Heart right ventricle (tissue), 16 donors: ENCODE results near the gene BCO2. TPM values are rescaled to one million over a fixed set of nuclear protein-coding genes. Genes with fewer than 3 reads are reported as not detected.

ENCODE experiments used
- ATAC-seq, 8 donors: fragments of 200-7000 bp; cut with Tn5 transposase; one replicate each; pipeline ENCODE4 v1.9.1; 2020; ENCODE audit warnings: mild to moderate bottlenecking in 8 of 8, moderate library complexity in 8 of 8, moderate number of reproducible peaks in 1 of 8
- DNase-seq, 2 donors: peaks; one replicate each; pipeline ENCODE4 v3.0.0-alpha.2; 2020
- H3K27ac ChIP-seq, 10 donors: fragments of 200-600 bp; sonication (generic) in 2 of 10; one replicate each; pipeline versions ENCODE4 v1.5.0 to v1.8.0; 2020 to 2022; ENCODE audit warnings: mild to moderate bottlenecking in 3 of 10
- H3K27me3 ChIP-seq, 7 donors: fragments of 200-600 bp; one replicate each; pipeline ENCODE4 v1.8.0; 2021 to 2022; ENCODE audit warnings: mild to moderate bottlenecking in 2 of 7
- H3K36me3 ChIP-seq, 9 donors: fragments of 200-600 bp; sonication (generic) in 1 of 9; one replicate each; pipeline versions ENCODE4 v1.5.0 to v1.8.0; 2020 to 2022; ENCODE audit warnings: mild to moderate bottlenecking in 2 of 9
- H3K4me1 ChIP-seq, 9 donors: fragments of 200-600 bp; sonication (generic) in 1 of 9; one replicate each; pipeline versions ENCODE4 v1.5.0 to v1.8.0; 2020 to 2022; ENCODE audit warnings: mild to moderate bottlenecking in 4 of 9
- H3K4me3 ChIP-seq, 10 donors: fragments of 200-600 bp; sonication (generic) in 2 of 10; one replicate each; pipeline versions ENCODE4 v1.5.0 to v1.8.0; 2020 to 2022; ENCODE audit warnings: mild to moderate bottlenecking in 7 of 10, moderate library complexity in 2 of 10
- H3K9me3 ChIP-seq, 11 donors: fragments of 200-600 bp in 10 of 11; sonication (generic) in 2 of 11; one replicate each; pipeline versions ENCODE4 v1.5.0 to v1.8.0; 2013 to 2022; ENCODE audit warnings: mild to moderate bottlenecking in 2 of 11, control low read depth in 1 of 11, moderate library complexity in 1 of 11
- WGBS, 2 donors: extraction: QIAGEN DNeasy Blood & Tissue Kit; methylation state at CpG; one replicate each; pipeline ENCODE4 v1.1.7; 2013; ENCODE audit warnings: inconsistent platforms in 1 of 2; 5-methylcytosine and 5-hydroxymethylcytosine counted together
- intact Hi-C, 10 donors: fragments of 100-400 bp; cut with DNase I; formaldehyde crosslinking; loops; one replicate each; pipeline versions ENCODE4 v1.11.1 to v1.14.2; 2022
- polyA plus RNA-seq, 2 donors: library from polyadenylated mRNA; stranded (reverse); fragments of 200-250 nt; gene quantifications; one replicate each; pipeline ENCODE4 v1.2.3, GENCODE V29; 2013
- total RNA-seq, 10 donors: library from RNA; stranded (reverse); fragmentation: NEBNext Ultra II Directional in 3 of 10; extraction: Animal tissue kit (Norgen Biotek cat#: 25700) in 3 of 10; gene quantifications; one replicate each; pipeline versions ENCODE4 v1.2.1 to v1.2.4, GENCODE V29; 2021 to 2023
- TF ChIP-seq, protein P1 (sequence below), 9 donors: fragments of 200-600 bp; sonication (generic) in 2 of 9; IDR thresholded peaks; one replicate each; pipeline versions ENCODE4 v1.5.0 to v1.8.0; 2021 to 2022; ENCODE audit warnings: antibody characterized with exemption in 9 of 9, mild to moderate bottlenecking in 5 of 9, moderate library complexity in 1 of 9
- donor health status: Arrhythmogenic right ventricular cardiomyopathy.
- donor health status: ischemic (EF 13 %, LVEDD 7.1; RV severe dilation, severe dysfunction).
- donor health status: healthy with polysubstance abuse.
- donor health status: DM: no; HTN: yes; CAD: no.
- donor health status: DM: no; HTN: no; CAD: no.
- donor health status: ischemic (EF 25% LVEDD 6.9; RV normal size, moderate dysfunction).
- donor health status: ischemic (EF 25% LVEDD 5.7; RV mildly dilated, moderate dysfunction).
- donor health status: healthy.
- donor health status: DM: yes; HTN: yes; CAD: no.
- donor health status: Ischemic cardiomyopathy.
- donor health status: ischemic (EF 35%, LVEDD 5.7; RV mildly dilated, moderate dysfunction).
- donor health status: nonischemic (EF 11% LVEDD 7.7; RV severe dilation, severe dysfunction).
- donor health status: DM: yes; HTN: yes; CAD: no.
- donor health status: PGD.
- donor health status: ischemic (EF 29% LVEDD 5.4; RV normal size, mild dysfunction).
- donor health status: nonischemic (EF 23%, LVEDD 6.1; RV moderate dilation, normal function).

The BCO2 gene
- total and polyA plus RNA-seq, 12 donors: 39.3 to 137 (median 86.5) TPM

DNA sequence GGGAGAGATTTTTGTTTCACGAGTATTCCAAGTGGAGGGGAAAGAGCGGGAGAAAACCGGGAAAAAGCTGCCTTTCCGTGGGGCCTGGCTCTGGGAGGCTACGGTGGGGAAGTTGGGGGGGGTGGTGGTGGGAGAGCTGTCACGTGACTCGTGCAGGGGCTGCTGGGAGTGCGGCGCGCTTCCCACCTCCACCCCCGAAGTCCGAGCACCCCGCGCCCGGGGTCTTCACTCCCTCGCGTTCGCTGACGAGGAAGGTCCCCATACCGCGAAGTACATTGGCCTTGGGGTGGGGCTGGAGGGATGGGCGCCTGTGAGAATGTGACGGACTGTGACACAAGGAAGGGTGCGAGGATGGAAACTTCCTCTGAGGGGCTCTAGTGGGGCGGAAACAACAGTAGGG, 8.2 kb upstream of the BCO2 start, which contains the start of gene TEX12:
TSS of gene TEX12 (plus strand) at position 228 of the 400 bp plus-strand sequence. CDS start 1,897 bp downstream, outside the sequence.
- H3K9me3 ChIP-seq: no peaks in the 10 kb centered on the region
- TF ChIP-seq, protein P1, sequence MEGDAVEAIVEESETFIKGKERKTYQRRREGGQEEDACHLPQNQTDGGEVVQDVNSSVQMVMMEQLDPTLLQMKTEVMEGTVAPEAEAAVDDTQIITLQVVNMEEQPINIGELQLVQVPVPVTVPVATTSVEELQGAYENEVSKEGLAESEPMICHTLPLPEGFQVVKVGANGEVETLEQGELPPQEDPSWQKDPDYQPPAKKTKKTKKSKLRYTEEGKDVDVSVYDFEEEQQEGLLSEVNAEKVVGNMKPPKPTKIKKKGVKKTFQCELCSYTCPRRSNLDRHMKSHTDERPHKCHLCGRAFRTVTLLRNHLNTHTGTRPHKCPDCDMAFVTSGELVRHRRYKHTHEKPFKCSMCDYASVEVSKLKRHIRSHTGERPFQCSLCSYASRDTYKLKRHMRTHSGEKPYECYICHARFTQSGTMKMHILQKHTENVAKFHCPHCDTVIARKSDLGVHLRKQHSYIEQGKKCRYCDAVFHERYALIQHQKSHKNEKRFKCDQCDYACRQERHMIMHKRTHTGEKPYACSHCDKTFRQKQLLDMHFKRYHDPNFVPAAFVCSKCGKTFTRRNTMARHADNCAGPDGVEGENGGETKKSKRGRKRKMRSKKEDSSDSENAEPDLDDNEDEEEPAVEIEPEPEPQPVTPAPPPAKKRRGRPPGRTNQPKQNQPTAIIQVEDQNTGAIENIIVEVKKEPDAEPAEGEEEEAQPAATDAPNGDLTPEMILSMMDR (IDR thresholded peaks at IDR 0.05): no peak
- no peak within 1 kb of the TSS for H3K27ac ChIP-seq
- WGBS, 2 donors: 74 to 83% methylated on average over 25 of the region's 25 CpGs
- DNase-seq (no peak), ATAC-seq (no peak)
- no peaks in the 10 kb centered on the region for H3K27me3 ChIP-seq
- H3K4me1 ChIP-seq: peaks cover 0 to 24% (median 0%) of the 10 kb centered on the region in 9 donors
- no peaks in the 10 kb centered on the region for H3K36me3 ChIP-seq
- intact Hi-C loops: no loop called here
- no peak within 1 kb of the TSS for H3K4me3 ChIP-seq

- H3K27ac ChIP-seq: peak overlapping the region in 5 of 10 donors; percentile 7 to 83 (median 53)
These were observed 2.8 kb upstream of the BCO2 start for GRCh38 chr11:112172362-112172994.

GRCh38 chr11:112173152-112173551, 2.2 kb upstream of the BCO2 start:
- no peaks in the 10 kb centered on the region for H3K36me3 ChIP-seq
- peaks cover 0 to 19% (median 8%) of the 10 kb centered on the region in 9 donors for H3K4me1 ChIP-seq
- H3K27ac ChIP-seq: peak overlapping the region in 6 of 10 donors; percentile 7 to 83 (median 52)
- H3K27me3 ChIP-seq: no peaks in the 10 kb centered on the region
- H3K9me3 ChIP-seq: no peaks in the 10 kb centered on the region
- intact Hi-C loops: loop anchor here in 4 of 10 donors (5.0 to 10.0 kb wide), 2 partner anchors 58 to 61 kb away; no protein-coding TSS in a partner anchor
- ATAC-seq (peak in 5 of 8 donors; percentile 43 to 57 (median 44)), DNase-seq (peak; percentile 18 to 36)
- TF ChIP-seq, protein P1 (IDR thresholded peaks at IDR 0.05): no peak
- H3K4me3 ChIP-seq: no peak overlapping the region
- 64% methylated on average over 3 of the region's 3 CpGs for WGBS, 2 donors

More at GRCh38 chr11:112172362-112172994, 2.8 kb upstream of the BCO2 start:
- no peak for DNase-seq
- intact Hi-C loops: loop anchor here in 4 of 10 donors (5.0 to 10.0 kb wide), 2 partner anchors 58 to 60 kb away; no protein-coding TSS in a partner anchor
- no peaks in the 10 kb centered on the region for H3K9me3 ChIP-seq
- 52 to 56% methylated on average over 2 of the region's 2 CpGs for WGBS, 2 donors
- no peak for ATAC-seq
- TF ChIP-seq, protein P1 (IDR thresholded peaks at IDR 0.05): no peak
- no peaks in the 10 kb centered on the region for H3K27me3 ChIP-seq
- H3K4me1 ChIP-seq: peaks cover 0 to 19% (median 8%) of the 10 kb centered on the region in 9 donors
- no peak overlapping the region for H3K4me3 ChIP-seq
- H3K36me3 ChIP-seq: no peaks in the 10 kb centered on the region

- ATAC-seq (peak in 7 of 8 donors; percentile 37 to 67 (median 57)), DNase-seq (no peak)
- no peaks in the 10 kb centered on the region for H3K9me3 ChIP-seq
- H3K27me3 ChIP-seq: no peaks in the 10 kb centered on the region
- TF ChIP-seq, protein P1 (IDR thresholded peaks at IDR 0.05): no peak
- peaks cover 0 to 33% (median 9%) of the 10 kb centered on the region in 9 donors for H3K4me1 ChIP-seq
- H3K27ac ChIP-seq: peak overlapping the region; percentile 19 to 84 (median 77)
- peak overlapping the region in 9 of 10 donors; percentile 24 to 60 (median 47) for H3K4me3 ChIP-seq
- 5 to 7% methylated on average over 4 of the region's 4 CpGs for WGBS, 2 donors
- no peaks in the 10 kb centered on the region for H3K36me3 ChIP-seq
- intact Hi-C loops: loop anchor here in 5 of 10 donors (2.0 to 10.0 kb wide), 4 partner anchors 58 to 63 kb away; no protein-coding TSS in a partner anchor
These were observed 264 bp downstream of the BCO2 start for GRCh38 chr11:112175599-112175952.
